GM12878 (cell line): ENCODE measurements around the gene ZMIZ2.

Experiments
- CBFB ChIP-seq: IDR thresholded peaks from 2 replicates; pipeline ENCODE4 v1.6.1; 2016; ENCODE audit warnings: antibody characterized with exemption, low read depth
- CEBPB ChIP-seq, 2 experiments: fragments of 150-350 bp in 1 of 2; IDR thresholded peaks; 2 replicates each; pipeline ENCODE4 v1.6.1; 2012 to 2014; ENCODE audit warnings: low read depth in 2 of 2, low read length in 2 of 2, borderline replicate concordance in 1 of 2, inconsistent platforms in 1 of 2
- CHD2 ChIP-seq: IDR thresholded peaks from 2 replicates; pipeline ENCODE4 v1.6.1; 2011; ENCODE audit warnings: low read depth, low read length, improper control_type of control experiment, borderline replicate concordance
- CHD4 ChIP-seq: fragments of 200-600 bp; sonication (generic); IDR thresholded peaks from 2 replicates; pipeline ENCODE4 v1.6.1; 2016; ENCODE audit warnings: mild to moderate bottlenecking
- CTCF ChIP-seq, 3 experiments: IDR thresholded peaks in 2 of 3; conservative IDR thresholded peaks in 1 of 3; 2 replicates each; pipeline ENCODE4 v1.5.1; 2011; ENCODE audit warnings: low read depth in 3 of 3, low read length in 3 of 3, mild to moderate bottlenecking in 3 of 3, control low read depth in 2 of 3, moderate library complexity in 2 of 3, inconsistent platforms in 1 of 3, mixed read lengths in 1 of 3; ENCODE audit not compliant: control insufficient read depth in 2 of 3, insufficient read depth in 1 of 3; ENCODE audit errors: extremely low read depth in 1 of 3
- EZH2 ChIP-seq: IDR thresholded peaks from 2 replicates; pipeline ENCODE4 v1.6.1; 2012; ENCODE audit warnings: low read depth, mild to moderate bottlenecking, control low read depth, inconsistent platforms, low read length, borderline replicate concordance; ENCODE audit not compliant: control insufficient read depth
- FOS ChIP-seq: IDR thresholded peaks from 3 replicates; pipeline ENCODE4 v1.6.1; 2011; ENCODE audit warnings: borderline replicate concordance; ENCODE audit not compliant: insufficient read length; ENCODE audit errors: extremely low read depth
- GATAD2B ChIP-seq: fragments of 450-650 bp; conservative IDR thresholded peaks from 2 replicates; pipeline ENCODE4 v1.6.1; 2017; ENCODE audit warnings: low read depth, mild to moderate bottlenecking, moderate library complexity
- SUZ12 ChIP-seq: fragments of 200-600 bp; sonication (generic); IDR thresholded peaks from one replicate; pipeline ENCODE4 v1.6.1; 2018; ENCODE audit warnings: antibody characterized with exemption, mild to moderate bottlenecking; ENCODE audit not compliant: unreplicated experiment
- USF1 ChIP-seq: IDR thresholded peaks from 2 replicates; pipeline ENCODE4 v1.6.1; 2011; ENCODE audit warnings: borderline replicate concordance, low read depth, mild to moderate bottlenecking, moderate library complexity, mixed read lengths, low read length; ENCODE audit not compliant: insufficient read depth; ENCODE audit errors: extremely low read length
- TF ChIP-seq, protein P1 (sequence below): fragments of 450-650 bp; IDR thresholded peaks from 2 replicates; pipeline ENCODE4 v1.6.1; 2017; ENCODE audit warnings: antibody characterized with exemption, mild to moderate bottlenecking, moderate library complexity
- TF ChIP-seq, protein P2 (sequence below): fragments of 150-350 bp; IDR thresholded peaks from 2 replicates; pipeline ENCODE4 v1.6.1; 2016; ENCODE audit warnings: low read depth, low read length
- TF ChIP-seq, protein P3 (sequence below): IDR thresholded peaks from 2 replicates; pipeline ENCODE4 v1.6.1; 2012; ENCODE audit warnings: mild to moderate bottlenecking, low read depth, low read length

- TF ChIP-seq CEBPB (IDR thresholded peaks at IDR 0.05; ENCODE audit: borderline replicate concordance in 1 of 2, low read depth in 2 of 2, low read length in 2 of 2) (no peak), CTCF (IDR thresholded peaks at IDR 0.05 in 2 of 3, conservative IDR thresholded peaks at IDR 0.05 in 1 of 3; ENCODE audit: control insufficient read depth in 2 of 3, extremely low read depth in 1 of 3, insufficient read depth in 1 of 3, low read depth in 3 of 3, low read length in 3 of 3) (no peak), CHD4 (no peak), USF1 (no peak), GATAD2B (no peak), SUZ12 (no peak), EZH2 (no peak), FOS (no peak), CHD2 (no peak), CBFB (no peak)
- TF ChIP-seq, protein P1, sequence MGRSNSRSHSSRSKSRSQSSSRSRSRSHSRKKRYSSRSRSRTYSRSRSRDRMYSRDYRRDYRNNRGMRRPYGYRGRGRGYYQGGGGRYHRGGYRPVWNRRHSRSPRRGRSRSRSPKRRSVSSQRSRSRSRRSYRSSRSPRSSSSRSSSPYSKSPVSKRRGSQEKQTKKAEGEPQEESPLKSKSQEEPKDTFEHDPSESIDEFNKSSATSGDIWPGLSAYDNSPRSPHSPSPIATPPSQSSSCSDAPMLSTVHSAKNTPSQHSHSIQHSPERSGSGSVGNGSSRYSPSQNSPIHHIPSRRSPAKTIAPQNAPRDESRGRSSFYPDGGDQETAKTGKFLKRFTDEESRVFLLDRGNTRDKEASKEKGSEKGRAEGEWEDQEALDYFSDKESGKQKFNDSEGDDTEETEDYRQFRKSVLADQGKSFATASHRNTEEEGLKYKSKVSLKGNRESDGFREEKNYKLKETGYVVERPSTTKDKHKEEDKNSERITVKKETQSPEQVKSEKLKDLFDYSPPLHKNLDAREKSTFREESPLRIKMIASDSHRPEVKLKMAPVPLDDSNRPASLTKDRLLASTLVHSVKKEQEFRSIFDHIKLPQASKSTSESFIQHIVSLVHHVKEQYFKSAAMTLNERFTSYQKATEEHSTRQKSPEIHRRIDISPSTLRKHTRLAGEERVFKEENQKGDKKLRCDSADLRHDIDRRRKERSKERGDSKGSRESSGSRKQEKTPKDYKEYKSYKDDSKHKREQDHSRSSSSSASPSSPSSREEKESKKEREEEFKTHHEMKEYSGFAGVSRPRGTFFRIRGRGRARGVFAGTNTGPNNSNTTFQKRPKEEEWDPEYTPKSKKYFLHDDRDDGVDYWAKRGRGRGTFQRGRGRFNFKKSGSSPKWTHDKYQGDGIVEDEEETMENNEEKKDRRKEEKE: no peak
- TF ChIP-seq, protein P2, sequence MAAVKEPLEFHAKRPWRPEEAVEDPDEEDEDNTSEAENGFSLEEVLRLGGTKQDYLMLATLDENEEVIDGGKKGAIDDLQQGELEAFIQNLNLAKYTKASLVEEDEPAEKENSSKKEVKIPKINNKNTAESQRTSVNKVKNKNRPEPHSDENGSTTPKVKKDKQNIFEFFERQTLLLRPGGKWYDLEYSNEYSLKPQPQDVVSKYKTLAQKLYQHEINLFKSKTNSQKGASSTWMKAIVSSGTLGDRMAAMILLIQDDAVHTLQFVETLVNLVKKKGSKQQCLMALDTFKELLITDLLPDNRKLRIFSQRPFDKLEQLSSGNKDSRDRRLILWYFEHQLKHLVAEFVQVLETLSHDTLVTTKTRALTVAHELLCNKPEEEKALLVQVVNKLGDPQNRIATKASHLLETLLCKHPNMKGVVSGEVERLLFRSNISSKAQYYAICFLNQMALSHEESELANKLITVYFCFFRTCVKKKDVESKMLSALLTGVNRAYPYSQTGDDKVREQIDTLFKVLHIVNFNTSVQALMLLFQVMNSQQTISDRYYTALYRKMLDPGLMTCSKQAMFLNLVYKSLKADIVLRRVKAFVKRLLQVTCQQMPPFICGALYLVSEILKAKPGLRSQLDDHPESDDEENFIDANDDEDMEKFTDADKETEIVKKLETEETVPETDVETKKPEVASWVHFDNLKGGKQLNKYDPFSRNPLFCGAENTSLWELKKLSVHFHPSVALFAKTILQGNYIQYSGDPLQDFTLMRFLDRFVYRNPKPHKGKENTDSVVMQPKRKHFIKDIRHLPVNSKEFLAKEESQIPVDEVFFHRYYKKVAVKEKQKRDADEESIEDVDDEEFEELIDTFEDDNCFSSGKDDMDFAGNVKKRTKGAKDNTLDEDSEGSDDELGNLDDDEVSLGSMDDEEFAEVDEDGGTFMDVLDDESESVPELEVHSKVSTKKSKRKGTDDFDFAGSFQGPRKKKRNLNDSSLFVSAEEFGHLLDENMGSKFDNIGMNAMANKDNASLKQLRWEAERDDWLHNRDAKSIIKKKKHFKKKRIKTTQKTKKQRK: no peak
- TF ChIP-seq, protein P3, sequence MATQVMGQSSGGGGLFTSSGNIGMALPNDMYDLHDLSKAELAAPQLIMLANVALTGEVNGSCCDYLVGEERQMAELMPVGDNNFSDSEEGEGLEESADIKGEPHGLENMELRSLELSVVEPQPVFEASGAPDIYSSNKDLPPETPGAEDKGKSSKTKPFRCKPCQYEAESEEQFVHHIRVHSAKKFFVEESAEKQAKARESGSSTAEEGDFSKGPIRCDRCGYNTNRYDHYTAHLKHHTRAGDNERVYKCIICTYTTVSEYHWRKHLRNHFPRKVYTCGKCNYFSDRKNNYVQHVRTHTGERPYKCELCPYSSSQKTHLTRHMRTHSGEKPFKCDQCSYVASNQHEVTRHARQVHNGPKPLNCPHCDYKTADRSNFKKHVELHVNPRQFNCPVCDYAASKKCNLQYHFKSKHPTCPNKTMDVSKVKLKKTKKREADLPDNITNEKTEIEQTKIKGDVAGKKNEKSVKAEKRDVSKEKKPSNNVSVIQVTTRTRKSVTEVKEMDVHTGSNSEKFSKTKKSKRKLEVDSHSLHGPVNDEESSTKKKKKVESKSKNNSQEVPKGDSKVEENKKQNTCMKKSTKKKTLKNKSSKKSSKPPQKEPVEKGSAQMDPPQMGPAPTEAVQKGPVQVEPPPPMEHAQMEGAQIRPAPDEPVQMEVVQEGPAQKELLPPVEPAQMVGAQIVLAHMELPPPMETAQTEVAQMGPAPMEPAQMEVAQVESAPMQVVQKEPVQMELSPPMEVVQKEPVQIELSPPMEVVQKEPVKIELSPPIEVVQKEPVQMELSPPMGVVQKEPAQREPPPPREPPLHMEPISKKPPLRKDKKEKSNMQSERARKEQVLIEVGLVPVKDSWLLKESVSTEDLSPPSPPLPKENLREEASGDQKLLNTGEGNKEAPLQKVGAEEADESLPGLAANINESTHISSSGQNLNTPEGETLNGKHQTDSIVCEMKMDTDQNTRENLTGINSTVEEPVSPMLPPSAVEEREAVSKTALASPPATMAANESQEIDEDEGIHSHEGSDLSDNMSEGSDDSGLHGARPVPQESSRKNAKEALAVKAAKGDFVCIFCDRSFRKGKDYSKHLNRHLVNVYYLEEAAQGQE: no peak
Measured at GRCh38 chr7:44769776-44770294, 21.2 kb downstream of the ZMIZ2 start.
